Calu3 (cell line): ENCODE data around the gene AUH. TPM values are rescaled to one million over a fixed set of nuclear protein-coding genes. Genes with fewer than 3 reads are reported as not detected.

Experiments used
- BruUV-seq: library from RNA; stranded (reverse); fragments of 400-500 nt; replicated peaks from 2 replicates; lab custom pipeline; 2021; lab: Mats Ljungman, UMichigan
- CTCF ChIA-PET: fragments of 300-600 bp; sonication (Branson Sonifier 250); formaldehyde crosslinking; loops from one replicate; lab custom pipeline; 2022; ENCODE audit warnings: antibody characterized with exemption; lab: Charles Lee
- DNase-seq: peaks from one replicate; pipeline ENCODE4 v3.0.0; 2022
- H3K27ac Mint-ChIP-seq: one replicate; pipeline ENCODE4 v1.8.0; 2022; ENCODE audit warnings: mixed read lengths; ENCODE audit not compliant: unreplicated experiment
- H3K27me3 Mint-ChIP-seq: one replicate; pipeline ENCODE4 v1.8.0; 2022; ENCODE audit warnings: mixed read lengths; ENCODE audit not compliant: unreplicated experiment
- H3K36me3 Mint-ChIP-seq: one replicate; pipeline ENCODE4 v1.8.0; 2022; ENCODE audit warnings: mild to moderate bottlenecking, moderate library complexity, mixed read lengths; ENCODE audit not compliant: insufficient read depth, unreplicated experiment
- H3K4me1 Mint-ChIP-seq: one replicate; pipeline ENCODE4 v1.8.0; 2022; ENCODE audit warnings: mild to moderate bottlenecking, low read depth, mixed read lengths; ENCODE audit not compliant: unreplicated experiment
- H3K4me3 Mint-ChIP-seq: one replicate; pipeline ENCODE4 v1.8.0; 2022; ENCODE audit warnings: mild to moderate bottlenecking, low read depth, moderate library complexity, mixed read lengths; ENCODE audit not compliant: unreplicated experiment
- H3K9me3 Mint-ChIP-seq: one replicate; pipeline ENCODE4 v1.8.0; 2022; ENCODE audit warnings: low read depth, mixed read lengths; ENCODE audit not compliant: unreplicated experiment
- intact Hi-C: fragments of 100-400 bp; cut with micrococcal nuclease; formaldehyde crosslinking; loops from one replicate; pipeline ENCODE4 v1.10.0; 2022; ENCODE audit not compliant: unreplicated experiment
- total RNA-seq: library from RNA; stranded (reverse); gene quantifications from 2 replicates; pipeline ENCODE4 v1.2.3, GENCODE V29; 2022
- TF ChIP-seq, protein P1 (sequence below): fragments of 200-600 bp; IDR thresholded peaks from one replicate; pipeline ENCODE4 v1.8.0; 2022; ENCODE audit warnings: antibody characterized with exemption; ENCODE audit not compliant: unreplicated experiment

Gene AUH
- total RNA-seq, 1 experiment from 2014 or later = 13.4 TPM

DNA sequence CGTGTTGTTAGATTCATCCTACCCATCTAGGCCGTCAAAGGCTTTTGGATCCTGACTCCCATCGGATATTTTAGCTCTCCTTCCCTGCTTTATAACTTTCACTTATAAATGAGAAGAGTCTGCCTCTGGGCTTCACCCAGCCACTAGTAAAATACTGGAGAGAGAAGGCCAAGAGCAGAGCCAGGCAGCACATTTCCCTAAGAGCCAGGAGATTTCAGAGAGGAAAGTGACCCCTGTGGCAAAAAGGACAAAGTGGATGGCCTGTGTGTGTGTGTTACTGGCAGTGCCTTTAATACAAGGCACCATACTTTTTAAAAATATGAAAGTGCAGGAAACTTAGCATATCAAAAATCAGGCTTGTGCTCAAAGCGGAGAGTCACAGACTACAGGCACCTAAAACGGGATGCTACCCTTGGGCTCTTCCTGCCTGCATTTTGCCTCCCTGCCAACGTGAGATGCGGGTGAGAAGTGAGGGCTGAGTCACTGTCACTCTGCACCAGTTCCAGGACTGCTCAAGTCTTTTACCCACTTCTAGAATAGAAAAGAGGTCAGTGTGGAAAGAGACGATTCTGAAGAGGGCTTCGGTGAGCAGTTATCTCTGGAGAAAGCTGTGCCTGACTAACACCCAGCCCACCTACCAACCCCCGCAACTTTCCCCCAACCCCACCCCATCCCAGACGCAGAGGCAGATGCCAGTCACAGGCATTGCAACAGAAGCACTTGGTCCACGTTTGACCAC is 46.0 kb upstream of the AUH start:
- Mint-ChIP-seq H3K4me1 (no peaks in the 10 kb centered on the region), H3K36me3 (peaks cover 15% of the 10 kb centered on the region), H3K4me3 (no peak overlapping the region), H3K27ac (no peak overlapping the region), H3K27me3 (no peaks in the 10 kb centered on the region), H3K9me3 (no peaks in the 10 kb centered on the region)
- CTCF ChIA-PET = no interaction called here
- DNase-seq = no peak
- TF ChIP-seq, protein P1, sequence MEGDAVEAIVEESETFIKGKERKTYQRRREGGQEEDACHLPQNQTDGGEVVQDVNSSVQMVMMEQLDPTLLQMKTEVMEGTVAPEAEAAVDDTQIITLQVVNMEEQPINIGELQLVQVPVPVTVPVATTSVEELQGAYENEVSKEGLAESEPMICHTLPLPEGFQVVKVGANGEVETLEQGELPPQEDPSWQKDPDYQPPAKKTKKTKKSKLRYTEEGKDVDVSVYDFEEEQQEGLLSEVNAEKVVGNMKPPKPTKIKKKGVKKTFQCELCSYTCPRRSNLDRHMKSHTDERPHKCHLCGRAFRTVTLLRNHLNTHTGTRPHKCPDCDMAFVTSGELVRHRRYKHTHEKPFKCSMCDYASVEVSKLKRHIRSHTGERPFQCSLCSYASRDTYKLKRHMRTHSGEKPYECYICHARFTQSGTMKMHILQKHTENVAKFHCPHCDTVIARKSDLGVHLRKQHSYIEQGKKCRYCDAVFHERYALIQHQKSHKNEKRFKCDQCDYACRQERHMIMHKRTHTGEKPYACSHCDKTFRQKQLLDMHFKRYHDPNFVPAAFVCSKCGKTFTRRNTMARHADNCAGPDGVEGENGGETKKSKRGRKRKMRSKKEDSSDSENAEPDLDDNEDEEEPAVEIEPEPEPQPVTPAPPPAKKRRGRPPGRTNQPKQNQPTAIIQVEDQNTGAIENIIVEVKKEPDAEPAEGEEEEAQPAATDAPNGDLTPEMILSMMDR = no peak
- no TSS peak for BruUV-seq
- intact Hi-C loops = no loop called here

DNA sequence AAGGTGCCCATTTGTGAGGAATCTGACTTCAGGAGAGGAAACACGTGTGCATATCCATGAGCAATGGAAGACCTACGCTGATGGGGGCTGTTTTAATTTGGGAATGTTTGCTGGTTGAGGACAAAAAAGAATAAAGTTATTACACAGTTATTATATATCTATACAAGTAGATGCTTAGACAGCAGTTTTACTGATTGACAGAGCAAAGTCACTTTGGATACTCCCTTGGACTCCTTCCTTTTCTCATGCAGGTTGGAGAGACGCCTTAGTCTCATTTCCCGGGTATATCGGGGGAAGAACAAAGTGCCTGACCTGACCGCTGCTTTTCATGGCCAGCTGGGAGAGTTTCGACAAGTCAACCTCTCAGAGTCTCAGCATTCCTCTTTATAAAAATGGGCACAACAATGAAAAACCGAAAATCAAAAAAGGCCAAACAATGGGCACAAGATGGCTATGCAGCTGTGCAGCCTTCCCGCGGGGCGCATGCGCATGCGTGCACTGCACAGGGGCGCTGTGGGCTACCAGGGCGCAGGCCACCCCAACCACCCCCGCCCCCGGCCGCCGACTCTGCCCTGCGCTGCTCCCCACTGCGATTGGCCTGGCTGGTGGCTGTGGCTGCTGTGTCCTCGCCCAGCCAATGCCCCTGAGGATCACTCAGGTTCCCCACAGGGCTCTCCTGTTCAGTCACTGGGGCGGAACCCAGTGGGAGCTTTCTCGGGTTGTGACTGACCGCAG is 43.8 kb upstream of the AUH start:
- intact Hi-C loops = no loop called here
- Mint-ChIP-seq H3K9me3 (no peaks in the 10 kb centered on the region), H3K4me1 (no peaks in the 10 kb centered on the region), H3K4me3 (no peak overlapping the region), H3K36me3 (peaks cover 4% of the 10 kb centered on the region), H3K27ac (no peak overlapping the region), H3K27me3 (no peaks in the 10 kb centered on the region)
- TF ChIP-seq, protein P1 = no peak
- no peak for DNase-seq
- BruUV-seq = no TSS peak
- CTCF ChIA-PET = no interaction called here

DNA sequence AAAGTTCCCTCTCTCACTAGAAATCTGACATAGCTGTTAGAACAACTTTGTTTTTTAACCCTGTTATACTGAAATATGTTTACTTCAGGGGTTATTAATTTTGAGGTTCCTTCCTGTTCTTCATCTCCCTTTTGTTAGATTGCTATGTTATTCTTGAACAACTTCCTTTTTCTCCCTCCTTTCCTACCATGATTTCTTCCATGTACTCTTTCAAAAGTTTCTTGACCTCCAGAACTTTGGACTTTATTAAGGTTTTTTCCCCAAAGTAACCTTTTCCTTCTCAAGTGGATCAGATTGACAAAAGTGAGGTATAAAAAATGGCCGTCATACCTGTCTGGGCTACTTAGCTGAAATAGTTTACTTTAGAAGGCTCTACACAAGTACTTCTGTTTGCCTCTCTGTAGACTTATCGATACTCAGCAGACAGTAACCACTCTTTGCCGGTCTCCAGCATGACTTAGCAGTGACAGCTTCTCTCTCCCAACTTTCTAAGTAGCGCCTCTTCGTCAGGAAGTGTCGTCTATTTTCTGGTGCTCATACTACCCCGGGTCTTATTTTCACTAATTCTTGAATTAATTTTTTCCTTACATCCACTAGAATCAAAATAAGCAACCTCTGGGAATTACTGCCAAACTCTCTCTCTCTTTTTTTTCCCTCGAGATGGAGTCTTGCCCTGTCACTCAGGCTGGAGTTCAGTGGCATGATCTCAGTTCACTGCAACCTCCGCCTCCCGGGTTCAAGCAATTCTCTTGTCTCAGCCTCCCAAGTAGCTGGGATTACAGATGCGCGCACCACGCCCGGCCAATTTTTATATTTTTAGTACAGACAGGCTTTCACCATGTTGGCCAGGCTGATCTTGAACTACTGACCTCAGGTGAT is 42.2 kb upstream of the AUH start:
- no peak overlapping the region for H3K4me3 Mint-ChIP-seq
- no peak overlapping the region for H3K27ac Mint-ChIP-seq
- H3K27me3 Mint-ChIP-seq = no peaks in the 10 kb centered on the region
- no peaks in the 10 kb centered on the region for H3K9me3 Mint-ChIP-seq
- H3K36me3 Mint-ChIP-seq = no peaks in the 10 kb centered on the region
- BruUV-seq = no TSS peak
- DNase-seq = no peak
- CTCF ChIA-PET = no interaction called here
- intact Hi-C loops = no loop called here
- no peaks in the 10 kb centered on the region for H3K4me1 Mint-ChIP-seq
- TF ChIP-seq, protein P1 = no peak

DNA sequence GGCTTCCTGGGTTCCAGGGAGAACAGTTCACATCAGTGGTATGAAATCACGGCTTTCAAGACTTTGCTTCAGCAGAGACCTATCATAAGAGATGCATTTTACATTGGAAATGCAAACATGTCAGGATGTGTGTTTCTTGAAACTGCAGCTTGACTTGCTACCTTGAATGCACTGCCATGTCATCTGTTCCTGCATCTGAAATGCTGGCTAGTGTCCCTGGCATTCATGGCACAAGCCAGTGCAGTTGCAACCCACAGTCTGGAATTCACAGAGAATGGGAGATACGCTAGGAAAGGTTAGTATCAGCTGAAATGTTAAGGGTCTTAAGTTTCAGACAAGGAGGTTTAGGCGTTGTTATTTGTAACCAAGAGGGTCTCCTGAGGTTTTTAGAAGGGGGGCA is 37.2 kb upstream of the AUH start:
- TF ChIP-seq, protein P1 = no peak
- Mint-ChIP-seq H3K9me3 (no peaks in the 10 kb centered on the region), H3K4me1 (peaks cover 10% of the 10 kb centered on the region), H3K27ac (no peak overlapping the region), H3K27me3 (no peaks in the 10 kb centered on the region), H3K4me3 (no peak overlapping the region), H3K36me3 (no peaks in the 10 kb centered on the region)
- DNase-seq = no peak
- intact Hi-C loops = no loop called here
- CTCF ChIA-PET = no interaction called here
- no TSS peak for BruUV-seq
